Endothelial cell of umbilical vein (primary cell): ENCODE data around the gene CNDP2. TPM values are rescaled to one million over a fixed set of nuclear protein-coding genes. Genes with fewer than 3 reads are reported as not detected.

Source experiments
- BruUV-seq: library from RNA; stranded (reverse); fragments of 400-500 nt; replicated peaks from 2 replicates; lab custom pipeline; 2021; lab: Mats Ljungman, UMichigan
- CTCF ChIA-PET: fragments of 300-600, 350-600 bp; sonication (Branson Sonifier 250); formaldehyde crosslinking; loops from one replicate; lab custom pipeline; 2021; ENCODE audit warnings: antibody characterized with exemption, inconsistent platforms; lab: Charles Lee
- POLR2A ChIA-PET: fragments of 300-600, 350-600 bp; sonication (Branson Sonifier 250); formaldehyde crosslinking; loops from one replicate; lab custom pipeline; 2021; ENCODE audit warnings: antibody characterized with exemption, inconsistent platforms; lab: Charles Lee
- DNase-seq: peaks from one replicate; pipeline ENCODE4 v3.0.0-alpha.2; 2011; ENCODE audit warnings: low read depth, low spot score
- FAIRE-seq: peaks from 2 replicates; lab custom pipeline; 2011; peaks lifted over from hg19 to GRCh38; lab: Jason Lieb, UNC
- H2AFZ ChIP-seq: 2 replicates; pipeline ENCODE4 v1.6.0; 2012; ENCODE audit warnings: low read depth, low read length, control low read depth, inconsistent platforms
- H3K27ac ChIP-seq: 2 replicates; pipeline ENCODE4 v1.5.1; 2011; ENCODE audit warnings: low read depth, mild to moderate bottlenecking, control low read depth, low read length, moderate library complexity; ENCODE audit not compliant: insufficient read depth
- H3K27me3 ChIP-seq, 2 experiments: 2 replicates each; pipeline versions ENCODE4 v1.6.0 to v1.6.1; 2011; ENCODE audit warnings: low read length in 2 of 2, mixed read lengths in 1 of 2; ENCODE audit not compliant: control insufficient read depth in 2 of 2, insufficient read depth in 2 of 2
- H3K36me3 ChIP-seq, 2 experiments: 2 replicates in 1 of 2; 3 replicates in 1 of 2; pipeline ENCODE4 v1.5.1; 2011; ENCODE audit warnings: low read length in 2 of 2, mild to moderate bottlenecking in 1 of 2, moderate library complexity in 1 of 2; ENCODE audit not compliant: control insufficient read depth in 2 of 2, insufficient read depth in 2 of 2; ENCODE audit errors: extremely low read depth in 1 of 2
- H3K4me1 ChIP-seq: 3 replicates; pipeline ENCODE4 v1.5.1; 2011; ENCODE audit warnings: mild to moderate bottlenecking, low read length; ENCODE audit not compliant: control insufficient read depth, insufficient read depth; ENCODE audit errors: extremely low read depth
- H3K4me2 ChIP-seq: 2 replicates; pipeline ENCODE4 v1.6.1; 2011; ENCODE audit warnings: low read length, control low read depth, mixed read lengths; ENCODE audit not compliant: insufficient read depth
- H3K4me3 ChIP-seq, 3 experiments: fragments of 200-600 bp in 1 of 3; sonication (generic), shearing (Covaris generic) in 1 of 3; replicated peaks in 1 of 3; 2 replicates each; pipeline ENCODE4 v1.5.1; 2011 to 2016; ENCODE audit warnings: control low read depth in 3 of 3, low read length in 3 of 3, mild to moderate bottlenecking in 2 of 3, inconsistent platforms in 1 of 3, low read depth in 1 of 3, moderate library complexity in 1 of 3; ENCODE audit not compliant: insufficient read depth in 1 of 3
- H3K79me2 ChIP-seq: 2 replicates; pipeline ENCODE4 v1.6.0; 2012; ENCODE audit warnings: low read length, inconsistent platforms; ENCODE audit not compliant: control insufficient read depth, insufficient read depth
- H3K9ac ChIP-seq: replicated peaks from 2 replicates; pipeline ENCODE3; 2011; ENCODE audit warnings: low read length, control low read depth; ENCODE audit not compliant: insufficient read depth; ENCODE audit errors: extremely low read depth
- H3K9me1 ChIP-seq: replicated peaks from 3 replicates; pipeline ENCODE4 v1.6.0; 2011; ENCODE audit warnings: mild to moderate bottlenecking, low read length; ENCODE audit not compliant: control insufficient read depth, insufficient read depth; ENCODE audit errors: extremely low read depth
- H3K9me3 ChIP-seq: replicated peaks from 2 replicates; pipeline ENCODE4 v1.5.1; 2012; ENCODE audit warnings: low read length, inconsistent platforms; ENCODE audit not compliant: control insufficient read depth, insufficient read depth
- H4K20me1 ChIP-seq: replicated peaks from 2 replicates; pipeline ENCODE3; 2011; ENCODE audit warnings: mild to moderate bottlenecking, low read length; ENCODE audit not compliant: control insufficient read depth, insufficient read depth; ENCODE audit errors: extremely low read depth
- CTCF ChIP-seq, 2 donors: IDR thresholded peaks; 1 replicate in 1 of 2; 2 replicates in 1 of 2; pipeline ENCODE4 v1.5.1; 2011; ENCODE audit warnings: low read length in 2 of 2, mild to moderate bottlenecking in 2 of 2, moderate library complexity in 2 of 2, control low read depth in 1 of 2, inconsistent platforms in 1 of 2, low read depth in 1 of 2; ENCODE audit not compliant: insufficient read depth in 1 of 2; ENCODE audit errors: extremely low read depth in 1 of 2
- EZH2 ChIP-seq: IDR thresholded peaks from 2 replicates; pipeline ENCODE4 v1.6.1; 2012; ENCODE audit warnings: borderline replicate concordance, low read depth, mild to moderate bottlenecking, moderate library complexity, low read length, inconsistent platforms; ENCODE audit not compliant: severe bottlenecking
- FOS ChIP-seq: IDR thresholded peaks from 2 replicates; pipeline ENCODE4 v1.6.1; 2011; ENCODE audit warnings: mild to moderate bottlenecking, low read length, moderate library complexity, borderline replicate concordance; ENCODE audit not compliant: insufficient read depth
- GATA2 ChIP-seq: IDR thresholded peaks from 2 replicates; pipeline ENCODE4 v1.7.0; 2011; ENCODE audit warnings: low read depth, mild to moderate bottlenecking, moderate library complexity, mixed read lengths, low read length; ENCODE audit not compliant: insufficient read length, insufficient read depth
- JUN ChIP-seq: IDR thresholded peaks from 2 replicates; pipeline ENCODE4 v1.6.1; 2011; ENCODE audit warnings: borderline replicate concordance, low read depth; ENCODE audit not compliant: insufficient read length, insufficient read depth
- MAX ChIP-seq: IDR thresholded peaks from 2 replicates; pipeline ENCODE4 v1.6.1; 2011; ENCODE audit not compliant: insufficient read depth, insufficient read length
- MYC ChIP-seq: IDR thresholded peaks from one replicate; pipeline ENCODE4 v1.6.1; 2011; ENCODE audit warnings: mild to moderate bottlenecking, low read depth, low read length
- POLR2A ChIP-seq: IDR thresholded peaks from 2 replicates; pipeline ENCODE4 v1.6.1; 2012; ENCODE audit warnings: low read depth, mild to moderate bottlenecking, control low read depth, low read length
- POLR2AphosphoS5 ChIP-seq: IDR thresholded peaks from 2 replicates; pipeline ENCODE4 v1.6.1; 2012; ENCODE audit warnings: low read depth, mild to moderate bottlenecking, control low read depth, low read length, moderate library complexity; ENCODE audit not compliant: insufficient read depth
- dilution Hi-C: fragments of 300-500 bp; cut with MboI; formaldehyde crosslinking; loops from one replicate; pipeline ENCODE4 v1.15.0; 2019; ENCODE audit warnings: low sequenced_read_pairs; ENCODE audit not compliant: extremely low pct_ligation_motif_present
- intact Hi-C: fragments of 100-400 bp; cut with micrococcal nuclease; formaldehyde crosslinking; loops from one replicate; pipeline ENCODE4 v1.10.0; 2022
- polyA plus RNA-seq, 4 experiments: library from polyadenylated mRNA; depleted of rRNA in 3 of 4; stranded (reverse) in 3 of 4; unstranded in 1 of 4; fragments of >200 nt; gene quantifications; 2 replicates each; pipeline versions ENCODE4 v1.2.1 to v1.2.3, GENCODE V29; 2011 to 2012; ENCODE audit warnings: missing spikeins in 1 of 4
- total RNA-seq: library from RNA; stranded (reverse); gene quantifications from 2 replicates; pipeline ENCODE4 v1.2.3, GENCODE V29; 2021

CNDP2 gene
- total and polyA plus RNA-seq, 2 donors (not counting 3 experiments of a cell fraction or from before 2014, with no cell fraction given) = 52.9 to 123 TPM

- no peaks in the 10 kb centered on the region for H4K20me1 ChIP-seq
- intact Hi-C loops (no loop called here), dilution Hi-C loops (no loop called here)
- H3K4me2 ChIP-seq = no peak overlapping the region
- H3K4me3 ChIP-seq = no peak overlapping the region
- DNase-seq (no peak), FAIRE-seq (no peak)
- H3K27ac ChIP-seq = no peak overlapping the region
- CTCF ChIA-PET = interaction anchor here (0.7 to 1.6 kb wide), 38 partner anchors 8 to 1799 kb away, joined by 3 to 106 read pairs (median 5); partner anchors contain the start of genes CNDP1 and CNDP2
- H3K4me1 ChIP-seq = peaks cover 3% of the 10 kb centered on the region
- H3K27me3 ChIP-seq = peaks cover 0 to 4% of the 10 kb centered on the region in 2 experiments
- no peaks in the 10 kb centered on the region for H3K9me1 ChIP-seq
- POLR2A ChIA-PET = no interaction called here
- H2AFZ ChIP-seq = no peak overlapping the region
- TF ChIP-seq FOS = no peak
- no peak for TF ChIP-seq GATA2
- no peak for TF ChIP-seq EZH2
- TF ChIP-seq POLR2AphosphoS5 = no peak
- TF ChIP-seq CTCF (IDR thresholded peaks at IDR 0.05; ENCODE audit: extremely low read depth in 1 of 2, insufficient read depth in 1 of 2, low read depth in 1 of 2, low read length in 2 of 2) = no peak
- TF ChIP-seq MYC = no peak
- no peak for TF ChIP-seq JUN
- no peak for TF ChIP-seq MAX
- no peak for TF ChIP-seq POLR2A
- H3K79me2 ChIP-seq = no peaks in the 10 kb centered on the region
- no TSS peak for BruUV-seq
- no peak overlapping the region for H3K9ac ChIP-seq
- no peaks in the 10 kb centered on the region for H3K36me3 ChIP-seq
- no peaks in the 10 kb centered on the region for H3K9me3 ChIP-seq
Observed at GRCh38 chr18:74551452-74551851, 55.3 kb downstream of the CNDP2 start.
